ENCODE measurements around the gene ZBTB3.
A peak's percentile ranks its signal among the peaks of the same experiment; 100 is the strongest.

The ZBTB3 gene

DNA sequence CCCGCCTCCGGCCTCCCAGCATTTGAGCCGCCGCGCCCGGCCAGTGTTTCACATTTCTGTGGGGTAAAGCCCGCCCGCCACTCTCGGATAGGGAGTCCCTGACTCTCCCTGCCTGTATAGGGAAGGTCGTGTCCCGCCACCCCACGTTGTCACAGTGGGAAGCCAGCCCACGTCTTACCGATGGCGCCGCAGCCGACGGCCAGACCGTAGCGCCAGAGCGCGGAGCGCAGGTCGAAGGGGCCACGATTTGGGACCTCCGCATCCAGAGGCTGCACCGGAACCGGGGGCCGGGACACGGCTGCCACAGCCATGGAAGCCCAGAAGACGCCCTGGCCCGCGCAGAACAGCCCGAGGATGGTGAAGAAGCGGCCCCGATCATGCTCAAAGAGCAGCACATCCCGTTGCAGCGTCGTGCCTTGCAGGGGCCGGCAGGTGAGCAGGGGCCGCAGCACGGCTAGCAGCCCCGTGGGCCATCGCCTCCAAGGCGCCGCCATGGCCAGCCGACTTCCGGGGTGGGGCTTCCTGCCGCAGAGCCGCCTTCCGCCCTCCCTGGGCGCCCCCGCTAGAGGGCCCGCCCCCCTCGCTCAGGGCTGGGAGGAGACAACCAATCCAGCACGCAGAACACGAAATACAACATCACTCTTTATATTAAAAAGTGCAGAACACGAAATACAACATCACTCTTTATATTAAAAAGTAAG, 37.7 kb upstream of the ZBTB3 start, which contains the start of gene TMEM223:
TSS of gene TMEM223 (minus strand) at position 506 of the 701 bp plus-strand sequence. CDS start at position 494, 12 bp downstream.
- peak; percentile 82 for DNase-seq (ENCODE audit: low read depth, low spot score)
- TF ChIP-seq, protein P1, sequence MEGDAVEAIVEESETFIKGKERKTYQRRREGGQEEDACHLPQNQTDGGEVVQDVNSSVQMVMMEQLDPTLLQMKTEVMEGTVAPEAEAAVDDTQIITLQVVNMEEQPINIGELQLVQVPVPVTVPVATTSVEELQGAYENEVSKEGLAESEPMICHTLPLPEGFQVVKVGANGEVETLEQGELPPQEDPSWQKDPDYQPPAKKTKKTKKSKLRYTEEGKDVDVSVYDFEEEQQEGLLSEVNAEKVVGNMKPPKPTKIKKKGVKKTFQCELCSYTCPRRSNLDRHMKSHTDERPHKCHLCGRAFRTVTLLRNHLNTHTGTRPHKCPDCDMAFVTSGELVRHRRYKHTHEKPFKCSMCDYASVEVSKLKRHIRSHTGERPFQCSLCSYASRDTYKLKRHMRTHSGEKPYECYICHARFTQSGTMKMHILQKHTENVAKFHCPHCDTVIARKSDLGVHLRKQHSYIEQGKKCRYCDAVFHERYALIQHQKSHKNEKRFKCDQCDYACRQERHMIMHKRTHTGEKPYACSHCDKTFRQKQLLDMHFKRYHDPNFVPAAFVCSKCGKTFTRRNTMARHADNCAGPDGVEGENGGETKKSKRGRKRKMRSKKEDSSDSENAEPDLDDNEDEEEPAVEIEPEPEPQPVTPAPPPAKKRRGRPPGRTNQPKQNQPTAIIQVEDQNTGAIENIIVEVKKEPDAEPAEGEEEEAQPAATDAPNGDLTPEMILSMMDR (IDR thresholded peaks at IDR 0.05; ENCODE audit: low read depth, low read length), result no peak
- in situ Hi-C loops (cut with HindIII; ENCODE audit: low sequenced_read_pairs), result no loop called here
- peak within 1 kb of the TSS; percentile 93 for H3K4me3 ChIP-seq (ENCODE audit: low read depth, low read length)

DNA sequence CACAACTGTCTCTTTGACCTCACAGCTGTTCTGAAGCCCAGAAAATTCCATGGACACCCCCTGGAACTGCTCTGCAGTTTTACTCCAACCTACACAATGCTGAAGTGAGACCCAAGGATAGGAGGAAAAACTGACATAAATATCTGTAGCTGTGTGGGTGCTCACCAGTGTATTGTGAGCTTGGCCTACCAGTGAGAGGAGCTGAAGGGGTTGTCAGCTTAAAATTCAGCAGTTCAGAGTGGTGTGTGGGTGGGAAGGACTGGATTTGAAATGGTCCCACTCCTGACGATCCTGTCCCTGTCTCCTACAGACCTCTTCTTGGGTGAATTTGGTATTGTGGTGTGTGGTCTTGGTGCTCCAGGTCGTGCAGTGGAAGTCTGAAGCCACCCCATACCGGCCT, 35.6 kb upstream of the ZBTB3 start:
- in situ Hi-C loops (cut with HindIII; ENCODE audit: low sequenced_read_pairs), result no loop called here
- TF ChIP-seq, protein P1 (IDR thresholded peaks at IDR 0.05; ENCODE audit: low read depth, low read length), result no peak
- no peak overlapping the region for H3K4me3 ChIP-seq (ENCODE audit: low read depth, low read length)
- DNase-seq (ENCODE audit: low read depth, low spot score), result no peak

DNA sequence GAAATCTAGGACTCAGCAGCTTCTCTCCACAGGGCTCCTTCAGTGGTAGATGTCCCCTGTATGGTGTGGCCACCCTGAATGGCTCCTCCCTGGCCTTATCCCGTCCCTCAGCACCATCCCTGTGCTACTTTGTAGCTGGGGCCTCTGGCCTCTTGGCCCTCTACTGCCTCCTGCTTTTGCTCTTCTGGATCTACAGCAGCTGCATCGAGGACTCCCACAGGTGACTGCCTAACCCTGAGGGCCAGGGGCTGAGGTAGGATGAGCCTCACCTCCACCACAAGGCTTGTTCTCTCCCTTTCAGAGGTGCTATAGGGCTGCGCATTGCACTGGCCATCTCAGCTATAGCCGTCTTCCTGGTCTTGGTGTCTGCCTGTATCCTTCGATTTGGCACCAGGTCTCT, 35.0 kb upstream of the ZBTB3 start:
- in situ Hi-C loops (cut with HindIII; ENCODE audit: low sequenced_read_pairs), result no loop called here
- DNase-seq (ENCODE audit: low read depth, low spot score), result no peak
- TF ChIP-seq, protein P1 (IDR thresholded peaks at IDR 0.05; ENCODE audit: low read depth, low read length), result no peak

DNA sequence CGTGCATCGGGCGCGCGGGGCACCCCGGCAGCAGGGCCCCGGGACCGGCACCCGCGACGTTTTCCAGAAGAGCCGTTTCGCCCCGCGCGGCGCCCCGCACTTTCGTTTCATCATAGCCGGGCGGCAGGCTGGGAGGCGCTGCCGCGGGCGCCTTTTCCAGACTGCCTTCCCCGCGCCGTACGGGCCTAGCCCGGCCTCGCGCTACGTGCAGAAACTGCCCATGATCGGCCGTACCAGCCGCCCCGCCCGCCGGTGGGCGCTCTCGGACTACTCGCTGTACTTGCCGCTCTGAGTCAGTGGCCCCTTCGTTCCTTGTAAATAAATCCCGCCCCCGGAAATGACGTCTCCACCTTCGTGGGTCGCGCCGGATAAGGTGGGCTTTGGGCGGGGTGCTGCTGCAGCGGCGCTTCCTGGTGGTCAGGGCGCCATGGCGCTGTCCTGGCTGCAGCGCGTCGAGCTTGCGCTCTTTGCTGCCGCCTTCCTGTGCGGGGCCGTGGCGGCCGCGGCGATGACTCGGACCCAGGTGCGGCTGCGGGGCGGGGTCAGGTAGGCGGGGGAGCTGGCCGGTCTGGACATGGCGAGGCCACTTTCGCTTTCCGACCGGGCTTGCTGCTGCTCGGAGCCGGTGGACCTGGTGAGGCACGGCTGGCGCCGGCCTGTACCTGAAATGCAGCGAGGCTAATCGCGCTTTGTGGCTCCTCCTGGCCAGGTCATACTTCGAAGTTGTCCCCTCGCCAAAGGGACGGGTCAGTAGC, 33.2 kb upstream of the ZBTB3 start, which contains the start of gene TMEM179B:
TSS of gene TMEM179B (plus strand) at position 398 of the 755 bp plus-strand sequence. CDS start at position 428, 30 bp downstream.
- peak within 1 kb of the TSS; percentile 94 for H3K4me3 ChIP-seq (ENCODE audit: low read depth, low read length)
- DNase-seq (ENCODE audit: low read depth, low spot score), result peak; percentile 98
- in situ Hi-C loops (cut with HindIII; ENCODE audit: low sequenced_read_pairs), result no loop called here
- TF ChIP-seq, protein P1 (IDR thresholded peaks at IDR 0.05; ENCODE audit: low read depth, low read length), result peak; percentile 76

More for the DNA sequence above, 35.0 kb upstream of the ZBTB3 start:
- H3K4me3 ChIP-seq (ENCODE audit: low read depth, low read length), result no peak overlapping the region

DNA sequence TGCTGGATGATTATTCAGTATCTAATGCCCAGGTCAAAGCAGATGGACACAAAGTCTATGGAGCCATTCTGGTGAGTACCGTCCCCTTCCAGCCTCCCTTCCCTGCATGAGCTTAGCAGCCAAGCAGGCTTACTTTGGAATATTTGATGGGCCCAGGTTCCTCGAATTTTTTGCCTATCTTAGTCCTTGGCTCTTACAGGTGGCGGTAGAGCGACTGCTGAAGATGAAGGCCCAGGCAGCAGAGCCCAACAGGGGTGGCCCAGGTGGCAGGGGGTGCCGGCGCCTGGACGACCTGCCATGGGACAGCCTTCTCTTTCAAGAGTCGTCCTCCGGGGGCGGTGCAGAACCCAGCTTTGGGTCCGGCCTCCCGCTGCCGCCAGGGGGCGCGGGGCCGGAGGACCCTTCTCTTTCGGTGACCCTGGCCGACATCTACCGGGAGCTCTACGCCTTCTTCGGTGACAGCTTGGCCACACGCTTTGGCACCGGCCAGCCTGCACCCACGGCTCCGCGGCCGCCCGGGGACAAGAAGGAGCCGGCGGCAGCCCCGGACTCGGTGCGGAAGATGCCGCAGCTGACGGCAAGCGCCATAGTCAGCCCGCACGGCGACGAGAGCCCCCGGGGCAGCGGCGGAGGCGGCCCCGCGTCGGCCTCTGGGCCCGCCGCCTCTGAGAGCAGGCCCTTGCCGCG, 32.5 kb upstream of the ZBTB3 start:
- peak overlapping the region; percentile 94 for H3K4me3 ChIP-seq (ENCODE audit: low read depth, low read length)
- in situ Hi-C loops (cut with HindIII; ENCODE audit: low sequenced_read_pairs), result no loop called here
- DNase-seq (ENCODE audit: low read depth, low spot score), result peak; percentile 84
- TF ChIP-seq, protein P1 (IDR thresholded peaks at IDR 0.05; ENCODE audit: low read depth, low read length), result peak; percentile 100

DNA sequence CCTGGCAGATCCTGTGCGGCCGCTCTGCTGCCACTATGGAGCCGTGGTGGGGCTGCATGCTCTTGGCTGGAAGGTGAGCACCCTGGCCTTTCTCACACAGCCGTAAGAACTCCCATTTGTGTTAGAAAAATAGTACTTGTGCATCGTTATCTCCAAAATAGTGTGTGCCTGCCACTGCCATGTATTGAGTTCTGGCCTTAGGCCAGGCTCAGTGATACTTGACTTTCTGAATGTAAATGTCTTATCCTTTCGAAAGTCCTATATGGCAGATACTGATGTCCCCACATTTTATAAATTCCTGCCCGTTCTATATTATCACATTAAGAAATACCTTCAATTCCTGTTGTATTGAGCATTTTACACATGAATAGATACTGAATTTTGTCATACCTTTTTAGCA, 28.8 kb upstream of the ZBTB3 start:
- in situ Hi-C loops (cut with HindIII; ENCODE audit: low sequenced_read_pairs), result no loop called here
- TF ChIP-seq, protein P1 (IDR thresholded peaks at IDR 0.05; ENCODE audit: low read depth, low read length), result no peak
- no peak overlapping the region for H3K4me3 ChIP-seq (ENCODE audit: low read depth, low read length)
- no peak for DNase-seq (ENCODE audit: low read depth, low spot score)
